H9 (cell line): ENCODE results near the gene SUFU. TPM values are rescaled to one million over a fixed set of nuclear protein-coding genes. Genes with fewer than 3 reads are reported as not detected.

Experiments
- DNase-seq: peaks from one replicate; pipeline ENCODE4 v3.0.0-alpha.2; 2017
- H2AFZ ChIP-seq: one replicate; pipeline ENCODE4 v1.6.1; 2013; ENCODE audit warnings: mild to moderate bottlenecking, low read length, control low read depth, moderate library complexity
- H2AK5ac ChIP-seq: 2 replicates; pipeline ENCODE4 v1.6.1; 2013; ENCODE audit warnings: low read length, control low read depth, mixed read lengths; ENCODE audit not compliant: insufficient read length
- H2BK120ac ChIP-seq: one replicate; pipeline ENCODE4 v1.6.1; 2013; ENCODE audit warnings: low read depth, mild to moderate bottlenecking, low read length, control low read depth, inconsistent platforms; ENCODE audit not compliant: poor library complexity, severe bottlenecking
- H2BK12ac ChIP-seq: 2 replicates; pipeline ENCODE4 v1.6.1; 2013; ENCODE audit warnings: low read length, control low read depth, mixed read lengths, low read depth; ENCODE audit not compliant: insufficient read length
- H2BK15ac ChIP-seq: 2 replicates; pipeline ENCODE4 v1.6.1; 2013; ENCODE audit warnings: low read depth, low read length, control low read depth
- H2BK20ac ChIP-seq: one replicate; pipeline ENCODE4 v1.6.1; 2013; ENCODE audit warnings: low read depth, mild to moderate bottlenecking, low read length, control low read depth, inconsistent platforms; ENCODE audit not compliant: poor library complexity, severe bottlenecking
- H2BK5ac ChIP-seq: 2 replicates; pipeline ENCODE4 v1.6.1; 2013; ENCODE audit warnings: low read length, control low read depth, mixed read lengths; ENCODE audit not compliant: insufficient read length
- H3K14ac ChIP-seq: 2 replicates; pipeline ENCODE4 v1.6.1; 2013; ENCODE audit warnings: low read length, control low read depth; ENCODE audit not compliant: insufficient read depth
- H3K18ac ChIP-seq: 2 replicates; pipeline ENCODE4 v1.6.1; 2013; ENCODE audit warnings: low read depth, mild to moderate bottlenecking, mixed read lengths, low read length, control low read depth; ENCODE audit not compliant: insufficient read length
- H3K23ac ChIP-seq: 2 replicates; pipeline ENCODE4 v1.6.1; 2013; ENCODE audit warnings: low read length, control low read depth, mixed read lengths, low read depth; ENCODE audit not compliant: insufficient read length
- H3K23me2 ChIP-seq: 2 replicates; pipeline ENCODE4 v1.6.1; 2013; ENCODE audit warnings: low read depth, mild to moderate bottlenecking, mixed read lengths, low read length, control low read depth; ENCODE audit not compliant: insufficient read length, poor library complexity, severe bottlenecking
- H3K27ac ChIP-seq: 2 replicates; pipeline ENCODE4 v1.5.1; 2013; ENCODE audit warnings: low read length, control low read depth, mixed read lengths, low read depth; ENCODE audit not compliant: insufficient read length
- H3K27me3 ChIP-seq: 2 replicates; pipeline ENCODE4 v1.6.1; 2013; ENCODE audit warnings: low read length, control low read depth, inconsistent platforms; ENCODE audit not compliant: insufficient read depth
- H3K4ac ChIP-seq: 2 replicates; pipeline ENCODE4 v1.6.1; 2013; ENCODE audit warnings: low read depth, mild to moderate bottlenecking, control low read depth, inconsistent platforms, low read length, moderate library complexity
- H3K4me1 ChIP-seq: 2 replicates; pipeline ENCODE4 v1.6.1; 2013; ENCODE audit warnings: low read length, control low read depth, inconsistent platforms; ENCODE audit not compliant: insufficient read depth
- H3K4me2 ChIP-seq: 2 replicates; pipeline ENCODE4 v1.6.1; 2013; ENCODE audit warnings: low read length, control low read depth, mixed read lengths; ENCODE audit not compliant: insufficient read length, insufficient read depth
- H3K56ac ChIP-seq: 2 replicates; pipeline ENCODE4 v1.6.1; 2013; ENCODE audit warnings: low read depth, mild to moderate bottlenecking, mixed read lengths, low read length, control low read depth; ENCODE audit not compliant: insufficient read length
- H3K79me1 ChIP-seq: 2 replicates; pipeline ENCODE4 v1.6.1; 2013; ENCODE audit warnings: low read depth, mild to moderate bottlenecking, moderate library complexity, low read length, control low read depth, inconsistent platforms; ENCODE audit not compliant: insufficient read depth, poor library complexity, severe bottlenecking
- H3K79me2 ChIP-seq: 2 replicates; pipeline ENCODE4 v1.6.1; 2013; ENCODE audit warnings: low read length, control low read depth, inconsistent platforms; ENCODE audit not compliant: insufficient read depth
- H3K9ac ChIP-seq: 2 replicates; pipeline ENCODE4 v1.6.1; 2013; ENCODE audit warnings: low read length, control low read depth, mixed read lengths; ENCODE audit not compliant: insufficient read length; ENCODE audit errors: extremely low read depth
- H3K9me3 ChIP-seq: one replicate; pipeline ENCODE4 v1.6.1; 2013; ENCODE audit warnings: low read depth, low read length, inconsistent platforms; ENCODE audit not compliant: control insufficient read depth
- H3T11ph ChIP-seq: one replicate; pipeline ENCODE4 v1.6.1; 2013; ENCODE audit warnings: mild to moderate bottlenecking, low read length, control low read depth, inconsistent platforms
- H4K20me1 ChIP-seq: one replicate; pipeline ENCODE4 v1.6.1; 2013; ENCODE audit not compliant: control insufficient read depth, insufficient read length, insufficient read depth
- H4K5ac ChIP-seq: 2 replicates; pipeline ENCODE4 v1.6.1; 2013; ENCODE audit warnings: low read depth, mild to moderate bottlenecking, mixed read lengths, low read length, control low read depth; ENCODE audit not compliant: insufficient read length
- H4K8ac ChIP-seq: replicated peaks from 2 replicates; pipeline ENCODE4 v1.6.1; 2013; ENCODE audit warnings: low read length, control low read depth, mixed read lengths, low read depth; ENCODE audit not compliant: insufficient read length
- H4K91ac ChIP-seq: 2 replicates; pipeline ENCODE4 v1.6.1; 2013; ENCODE audit warnings: low read depth, mild to moderate bottlenecking, moderate library complexity, mixed read lengths, low read length, control low read depth; ENCODE audit not compliant: insufficient read length
- H3K27ac Mint-ChIP-seq, 3 experiments: 2 replicates in 2 of 3; 3 replicates in 1 of 3; pipeline ENCODE4 v1.8.0; 2020 to 2021; ENCODE audit warnings: mixed read lengths in 3 of 3, mild to moderate bottlenecking in 1 of 3, moderate library complexity in 1 of 3
- H3K27me3 Mint-ChIP-seq: 2 replicates; pipeline ENCODE4 v1.8.0; 2021; ENCODE audit warnings: low read depth, mild to moderate bottlenecking, moderate library complexity, mixed read lengths
- H3K36me3 Mint-ChIP-seq, 3 experiments: 2 replicates in 2 of 3; 3 replicates in 1 of 3; pipeline ENCODE4 v1.8.0; 2020 to 2021; ENCODE audit warnings: low read depth in 3 of 3, mixed read lengths in 3 of 3; ENCODE audit not compliant: insufficient read depth in 1 of 3
- H3K4me1 Mint-ChIP-seq, 2 experiments: 2 replicates each; pipeline ENCODE4 v1.8.0; 2020; ENCODE audit warnings: mixed read lengths in 2 of 2
- H3K4me3 Mint-ChIP-seq, 2 experiments: 2 replicates in 1 of 2; 3 replicates in 1 of 2; pipeline ENCODE4 v1.8.0; 2020 to 2021; ENCODE audit warnings: mild to moderate bottlenecking in 2 of 2, mixed read lengths in 2 of 2, moderate library complexity in 1 of 2
- H3K9me3 Mint-ChIP-seq, 2 experiments: 2 replicates in 1 of 2; 3 replicates in 1 of 2; pipeline ENCODE4 v1.8.0; 2020; ENCODE audit warnings: mild to moderate bottlenecking in 2 of 2, mixed read lengths in 2 of 2, moderate library complexity in 1 of 2
- WGBS: extraction: QIAGEN DNeasy Blood & Tissue Kit; methylation state at CpG from one replicate; pipeline ENCODE4 v1.1.7; 2013; ENCODE audit warnings: missing lambda C conversion rate, low lambda C conversion rate, mixed read lengths; ENCODE audit not compliant: insufficient read length; ENCODE audit errors: extremely low coverage; 5-methylcytosine and 5-hydroxymethylcytosine counted together
- total RNA-seq: library from RNA; stranded (reverse); gene quantifications from 2 replicates; pipeline ENCODE4 v1.2.1, GENCODE V29; 2021
- TF ChIP-seq, protein P1 (sequence below): fragments of 200-600 bp; sonication (generic); conservative IDR thresholded peaks from 3 replicates; pipeline ENCODE4 v1.8.0; 2021; ENCODE audit warnings: antibody characterized with exemption, mild to moderate bottlenecking

SUFU gene
- total RNA-seq, 1 experiment from 2014 or later: 9.5 TPM

DNA sequence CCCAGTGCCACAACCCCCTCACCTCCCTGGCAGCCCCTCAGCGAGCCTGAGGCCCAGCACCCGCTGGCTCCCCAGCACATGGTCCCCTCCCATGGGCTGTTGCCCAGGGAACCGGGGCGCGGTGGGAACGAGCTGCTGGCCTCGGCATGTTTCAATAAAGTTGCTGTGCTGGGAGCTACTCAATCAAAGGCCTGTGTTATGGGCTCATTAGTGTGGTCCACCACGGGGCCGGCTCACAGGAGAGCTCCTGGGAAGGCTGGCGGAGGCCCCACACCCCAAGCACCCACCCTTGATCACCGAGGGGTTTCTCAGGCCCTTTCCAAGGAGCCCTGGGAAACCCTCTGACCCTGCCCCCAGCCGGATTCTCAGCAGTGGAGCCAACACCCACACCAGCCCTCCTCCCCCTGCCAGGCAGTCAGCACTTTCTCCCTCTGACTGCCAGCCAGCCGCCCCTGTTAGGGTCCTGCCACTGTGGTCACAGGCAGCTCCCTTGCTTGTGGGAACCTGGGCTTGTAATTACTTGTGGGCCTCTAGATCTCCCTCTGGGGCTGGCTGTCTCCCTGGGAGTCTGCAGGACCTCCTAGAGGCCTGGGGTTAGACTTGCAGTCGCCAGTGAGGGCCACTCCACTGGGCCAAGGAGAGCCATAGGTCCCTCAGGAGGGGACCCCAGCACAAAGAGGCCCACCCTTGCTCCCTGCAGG, 115.7 kb downstream of the SUFU start:
- Histone ChIP-seq H2BK20ac (no peak overlapping the region), H3K4me1 (no peaks in the 10 kb centered on the region), H3K9ac (no peak overlapping the region), H3K56ac (no peak overlapping the region), H3K4ac (no peak overlapping the region), H3K27ac (no peak overlapping the region), H2BK12ac (no peak overlapping the region), H3K27me3 (no peaks in the 10 kb centered on the region), H2BK5ac (no peak overlapping the region), H4K91ac (no peak overlapping the region), H3T11ph (no peak overlapping the region), H3K79me2 (no peaks in the 10 kb centered on the region), H3K14ac (no peak overlapping the region), H4K20me1 (no peaks in the 10 kb centered on the region), H3K18ac (no peak overlapping the region), H2AFZ (no peak overlapping the region), H2AK5ac (no peak overlapping the region), H2BK15ac (no peak overlapping the region), H3K9me3 (no peaks in the 10 kb centered on the region), H4K5ac (no peak overlapping the region), H3K23ac (no peak overlapping the region), H3K23me2 (no peaks in the 10 kb centered on the region), H4K8ac (no peak overlapping the region), H2BK120ac (no peak overlapping the region), H3K4me2 (no peak overlapping the region), H3K79me1 (no peaks in the 10 kb centered on the region)
- Mint-ChIP-seq H3K27me3 (no peaks in the 10 kb centered on the region), H3K4me3 (no peak overlapping the region; a peak in 1 of 5 replicates), H3K4me1 (peaks cover 18 to 36% of the 10 kb centered on the region in 2 experiments), H3K36me3 (peaks cover 3 to 8% (median 8%) of the 10 kb centered on the region in 3 experiments; a peak in 5 of 7 replicates), H3K9me3 (no peaks in the 10 kb centered on the region), H3K27ac (peak overlapping the region in 1 of 3 experiments; percentile 44; a peak in 1 of 7 replicates)
- DNase-seq: no peak
- TF ChIP-seq, protein P1, sequence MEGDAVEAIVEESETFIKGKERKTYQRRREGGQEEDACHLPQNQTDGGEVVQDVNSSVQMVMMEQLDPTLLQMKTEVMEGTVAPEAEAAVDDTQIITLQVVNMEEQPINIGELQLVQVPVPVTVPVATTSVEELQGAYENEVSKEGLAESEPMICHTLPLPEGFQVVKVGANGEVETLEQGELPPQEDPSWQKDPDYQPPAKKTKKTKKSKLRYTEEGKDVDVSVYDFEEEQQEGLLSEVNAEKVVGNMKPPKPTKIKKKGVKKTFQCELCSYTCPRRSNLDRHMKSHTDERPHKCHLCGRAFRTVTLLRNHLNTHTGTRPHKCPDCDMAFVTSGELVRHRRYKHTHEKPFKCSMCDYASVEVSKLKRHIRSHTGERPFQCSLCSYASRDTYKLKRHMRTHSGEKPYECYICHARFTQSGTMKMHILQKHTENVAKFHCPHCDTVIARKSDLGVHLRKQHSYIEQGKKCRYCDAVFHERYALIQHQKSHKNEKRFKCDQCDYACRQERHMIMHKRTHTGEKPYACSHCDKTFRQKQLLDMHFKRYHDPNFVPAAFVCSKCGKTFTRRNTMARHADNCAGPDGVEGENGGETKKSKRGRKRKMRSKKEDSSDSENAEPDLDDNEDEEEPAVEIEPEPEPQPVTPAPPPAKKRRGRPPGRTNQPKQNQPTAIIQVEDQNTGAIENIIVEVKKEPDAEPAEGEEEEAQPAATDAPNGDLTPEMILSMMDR: no peak
- no CpG with 5 or more reads among the region's 14 CpGs for WGBS
